GM18861 (cell line): ENCODE results near the gene RAPGEF1.
"Not testable (repeated sequence)": the region's sequence is repeated elsewhere in the genome, so short reads cannot be mapped to it uniquely, and the experiment has no call there.

Experiments
- ATAC-seq: cut with Tn5 transposase; IDR thresholded peaks from one replicate; pipeline ENCODE4 v1.9.1; 2021; ENCODE audit not compliant: unreplicated experiment

RAPGEF1 gene, protein sequence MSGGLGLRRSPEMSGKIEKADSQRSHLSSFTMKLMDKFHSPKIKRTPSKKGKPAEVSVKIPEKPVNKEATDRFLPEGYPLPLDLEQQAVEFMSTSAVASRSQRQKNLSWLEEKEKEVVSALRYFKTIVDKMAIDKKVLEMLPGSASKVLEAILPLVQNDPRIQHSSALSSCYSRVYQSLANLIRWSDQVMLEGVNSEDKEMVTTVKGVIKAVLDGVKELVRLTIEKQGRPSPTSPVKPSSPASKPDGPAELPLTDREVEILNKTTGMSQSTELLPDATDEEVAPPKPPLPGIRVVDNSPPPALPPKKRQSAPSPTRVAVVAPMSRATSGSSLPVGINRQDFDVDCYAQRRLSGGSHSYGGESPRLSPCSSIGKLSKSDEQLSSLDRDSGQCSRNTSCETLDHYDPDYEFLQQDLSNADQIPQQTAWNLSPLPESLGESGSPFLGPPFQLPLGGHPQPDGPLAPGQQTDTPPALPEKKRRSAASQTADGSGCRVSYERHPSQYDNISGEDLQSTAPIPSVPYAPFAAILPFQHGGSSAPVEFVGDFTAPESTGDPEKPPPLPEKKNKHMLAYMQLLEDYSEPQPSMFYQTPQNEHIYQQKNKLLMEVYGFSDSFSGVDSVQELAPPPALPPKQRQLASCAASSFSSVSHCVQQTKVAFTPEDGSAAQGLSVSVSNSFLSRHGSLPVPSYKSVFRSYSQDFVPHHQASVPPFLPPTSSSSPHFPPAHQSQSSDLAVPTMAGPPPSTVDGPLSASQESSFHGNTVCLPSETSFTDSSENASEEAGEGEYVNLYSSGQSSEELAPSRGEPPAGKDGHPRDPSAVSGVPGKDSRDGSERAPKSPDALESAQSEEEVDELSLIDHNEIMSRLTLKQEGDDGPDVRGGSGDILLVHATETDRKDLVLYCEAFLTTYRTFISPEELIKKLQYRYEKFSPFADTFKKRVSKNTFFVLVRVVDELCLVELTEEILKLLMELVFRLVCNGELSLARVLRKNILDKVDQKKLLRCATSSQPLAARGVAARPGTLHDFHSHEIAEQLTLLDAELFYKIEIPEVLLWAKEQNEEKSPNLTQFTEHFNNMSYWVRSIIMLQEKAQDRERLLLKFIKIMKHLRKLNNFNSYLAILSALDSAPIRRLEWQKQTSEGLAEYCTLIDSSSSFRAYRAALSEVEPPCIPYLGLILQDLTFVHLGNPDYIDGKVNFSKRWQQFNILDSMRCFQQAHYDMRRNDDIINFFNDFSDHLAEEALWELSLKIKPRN (N-terminal part only)

GRCh38 chr9:131739959-131740648, at the start of gene RAPGEF1:
RAPGEF1 (minus strand) TSS chr9:131740076; CDS start chr9:131739830, 246 bp downstream.
- peak; percentile 28 for ATAC-seq

DNA sequence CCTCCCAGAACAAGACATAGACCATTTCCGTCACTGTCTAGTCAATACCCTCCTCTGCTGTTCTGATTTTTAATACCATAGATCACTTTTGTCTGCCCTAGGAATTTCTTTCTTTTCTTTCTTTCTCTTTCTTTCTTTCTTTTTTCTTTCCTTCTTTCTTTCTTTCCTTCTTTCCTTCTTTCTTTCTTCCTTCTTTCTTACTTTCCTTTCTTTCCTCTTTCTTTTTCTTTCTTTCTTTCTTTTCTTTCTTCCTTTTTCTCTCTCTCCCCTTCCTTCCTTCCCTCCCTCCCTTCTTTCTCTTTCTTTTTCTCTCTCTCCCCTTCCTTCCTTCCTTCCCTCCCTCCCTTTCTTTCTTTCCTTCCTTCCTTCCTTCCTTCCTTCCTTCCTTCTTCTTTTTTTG, 49.0 kb upstream of the RAPGEF1 start:
- ATAC-seq, result no peak

GRCh38 chr9:131787838-131788237, 48.0 kb upstream of the RAPGEF1 start:
- no peak for ATAC-seq

DNA sequence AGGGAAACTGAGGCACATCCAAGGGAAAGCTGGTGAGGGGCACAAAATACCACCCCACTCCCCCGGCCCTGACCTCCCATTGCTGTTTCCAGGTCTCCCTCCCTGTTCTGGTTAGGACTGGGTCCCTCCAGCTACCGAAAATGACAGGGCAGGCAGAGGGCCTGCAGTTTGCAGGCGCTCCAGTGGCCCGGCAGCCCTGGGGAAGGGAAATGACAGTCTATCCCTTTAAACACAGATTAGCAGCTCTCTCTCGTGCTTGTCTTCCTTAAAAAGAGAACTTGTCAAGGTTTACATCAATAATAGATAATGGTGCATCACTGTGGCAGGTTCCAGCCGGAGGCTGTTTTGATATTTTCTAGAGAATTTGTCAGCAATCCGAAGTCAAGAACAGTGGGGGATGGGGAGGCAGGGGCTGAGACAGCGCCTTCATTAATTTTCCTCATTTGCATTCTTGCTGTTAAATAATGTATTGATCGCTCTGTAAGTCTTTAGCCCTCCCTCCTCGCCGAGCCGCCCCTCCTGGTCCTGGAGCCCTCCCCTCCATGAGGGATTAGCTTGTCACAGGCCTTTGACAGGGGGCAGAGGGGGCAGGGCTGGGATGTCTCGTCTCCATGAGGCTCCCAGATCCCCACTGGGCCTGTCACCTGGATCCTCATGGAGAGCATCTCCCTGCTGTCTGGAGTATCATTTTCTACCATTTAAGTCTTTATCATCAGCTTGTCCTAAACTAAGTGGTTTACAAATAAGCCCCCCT, 45.0 kb upstream of the RAPGEF1 start:
- no peak for ATAC-seq

DNA sequence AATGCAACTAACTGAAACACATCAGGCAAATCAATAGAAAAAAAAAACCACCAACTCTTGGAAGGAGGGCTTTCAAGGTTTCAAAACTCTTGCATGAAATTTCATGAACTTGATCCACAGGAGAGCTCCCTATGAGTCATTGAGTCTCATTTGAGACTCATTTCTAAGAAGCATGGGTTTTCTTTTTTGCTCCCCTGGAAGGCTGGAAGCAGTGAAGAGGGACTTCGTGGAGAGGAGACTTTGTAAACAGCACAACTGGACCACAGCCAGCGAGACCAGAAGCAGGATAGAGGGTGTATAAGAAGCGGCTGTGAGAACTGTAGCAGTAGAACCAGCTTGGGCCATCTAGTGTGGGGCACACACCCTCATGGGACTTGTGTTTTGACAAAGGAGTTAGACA, 41.2 kb upstream of the RAPGEF1 start:
- no peak for ATAC-seq

GRCh38 chr9:131776473-131776872, 36.6 kb upstream of the RAPGEF1 start:
- ATAC-seq, result no peak

DNA sequence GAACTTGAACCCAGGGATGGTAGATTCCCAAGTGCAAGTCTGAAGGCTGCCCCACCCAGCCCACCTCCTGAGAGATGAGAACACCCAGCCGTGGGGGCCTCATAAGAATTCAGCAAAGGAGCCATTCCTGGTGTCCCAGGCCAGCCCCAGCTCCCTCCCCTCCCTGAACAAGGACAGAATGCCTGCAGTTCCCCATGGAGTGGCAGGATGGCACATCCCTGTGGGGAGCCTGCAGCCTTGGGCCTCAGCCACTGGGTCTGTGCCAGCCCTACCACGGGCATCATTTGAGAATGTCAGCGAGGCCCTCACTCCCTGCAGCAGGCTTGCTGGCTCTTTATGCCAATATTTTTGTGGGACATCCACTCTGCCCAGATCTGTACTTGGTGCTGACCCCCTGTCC, 36.2 kb upstream of the RAPGEF1 start:
- no peak for ATAC-seq

- ATAC-seq, result no peak
Observed at GRCh38 chr9:131774636-131775035, 34.8 kb upstream of the RAPGEF1 start.

DNA sequence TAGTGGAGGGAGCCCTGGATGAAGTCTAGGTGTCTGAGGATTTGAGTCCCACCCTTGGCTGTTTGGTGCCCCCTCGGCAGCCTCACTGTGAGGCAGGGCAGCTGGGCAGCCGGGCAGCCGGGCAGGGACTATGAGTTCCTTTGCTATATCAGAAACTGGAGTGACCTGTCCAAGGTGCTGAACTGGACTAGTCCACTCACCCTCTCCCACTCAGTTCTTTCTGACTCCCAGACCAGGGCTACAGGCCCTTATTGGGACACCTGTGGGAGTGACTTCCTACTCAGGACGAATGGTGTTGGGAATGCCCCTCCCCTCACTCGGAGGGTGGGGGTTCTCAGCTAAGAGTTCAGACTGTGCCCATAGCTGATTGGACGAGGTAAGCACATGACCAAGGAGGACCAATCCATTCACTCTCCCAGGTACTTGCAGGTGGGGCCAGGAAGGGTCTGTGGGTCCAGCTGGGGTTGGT, 34.1 kb upstream of the RAPGEF1 start:
- no peak for ATAC-seq

DNA sequence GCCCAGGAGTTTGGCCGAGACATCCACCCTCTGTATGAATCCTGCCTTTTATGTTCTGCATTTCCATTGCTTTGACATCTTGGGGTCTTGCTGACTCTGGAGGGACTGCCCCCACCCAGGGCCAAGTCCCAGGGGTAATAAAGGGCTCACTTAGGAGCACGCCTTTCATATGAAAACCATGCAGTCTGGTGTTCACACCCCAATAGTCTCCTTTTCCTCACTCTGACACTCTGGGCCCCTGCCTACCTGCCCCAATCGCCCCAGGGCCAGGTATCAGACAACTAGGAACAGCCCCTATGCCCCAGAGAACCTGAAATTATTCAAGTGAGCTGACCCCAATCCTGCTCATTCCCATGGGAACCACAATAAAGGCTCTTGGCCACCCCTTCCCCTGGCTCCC, 33.1 kb upstream of the RAPGEF1 start:
- ATAC-seq, result no peak

DNA sequence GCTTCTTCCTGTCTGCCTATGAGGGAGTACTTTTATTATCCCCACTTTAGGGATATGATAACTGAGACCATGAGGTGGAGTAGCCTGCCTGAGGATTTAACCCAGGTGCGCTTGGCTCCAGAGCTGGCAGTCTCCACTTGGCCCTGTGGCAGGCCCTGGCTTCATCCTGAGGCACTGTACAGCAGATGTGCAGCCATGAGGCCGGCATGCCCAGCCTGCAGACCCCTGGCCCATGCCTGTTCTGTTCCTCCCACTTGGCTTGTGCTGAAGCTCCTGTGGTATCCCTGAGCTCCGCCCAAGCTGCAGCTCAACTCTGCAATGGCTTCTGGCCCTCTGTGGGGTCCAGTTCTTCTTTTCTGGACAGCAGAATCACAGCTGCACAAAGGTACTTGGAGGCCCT, 31.8 kb upstream of the RAPGEF1 start:
- no peak for ATAC-seq

GRCh38 chr9:131769361-131769760, 29.5 kb upstream of the RAPGEF1 start:
- no peak for ATAC-seq

DNA sequence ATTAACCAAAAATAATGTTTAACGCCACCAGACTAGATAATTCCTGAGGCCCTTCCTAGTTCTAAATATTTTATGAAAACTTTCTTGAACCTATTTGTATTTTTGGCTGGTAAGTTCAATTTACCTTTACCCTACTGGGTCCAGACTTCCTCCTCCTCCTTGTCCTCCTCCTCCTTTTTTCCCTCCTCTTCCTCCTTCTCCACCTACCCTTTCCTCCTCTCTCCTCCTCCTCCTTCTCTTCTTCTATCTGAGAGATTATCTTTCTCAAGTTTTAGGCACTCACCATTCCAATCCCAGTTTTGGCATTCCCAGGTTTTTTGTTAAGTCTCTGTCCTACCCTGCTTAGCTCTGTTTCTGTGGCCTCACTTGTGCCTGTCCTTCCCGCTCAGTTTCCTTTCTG, 24.7 kb upstream of the RAPGEF1 start:
- no peak for ATAC-seq

- ATAC-seq, result no peak
Observed at GRCh38 chr9:131762356-131762932, 22.6 kb upstream of the RAPGEF1 start.

DNA sequence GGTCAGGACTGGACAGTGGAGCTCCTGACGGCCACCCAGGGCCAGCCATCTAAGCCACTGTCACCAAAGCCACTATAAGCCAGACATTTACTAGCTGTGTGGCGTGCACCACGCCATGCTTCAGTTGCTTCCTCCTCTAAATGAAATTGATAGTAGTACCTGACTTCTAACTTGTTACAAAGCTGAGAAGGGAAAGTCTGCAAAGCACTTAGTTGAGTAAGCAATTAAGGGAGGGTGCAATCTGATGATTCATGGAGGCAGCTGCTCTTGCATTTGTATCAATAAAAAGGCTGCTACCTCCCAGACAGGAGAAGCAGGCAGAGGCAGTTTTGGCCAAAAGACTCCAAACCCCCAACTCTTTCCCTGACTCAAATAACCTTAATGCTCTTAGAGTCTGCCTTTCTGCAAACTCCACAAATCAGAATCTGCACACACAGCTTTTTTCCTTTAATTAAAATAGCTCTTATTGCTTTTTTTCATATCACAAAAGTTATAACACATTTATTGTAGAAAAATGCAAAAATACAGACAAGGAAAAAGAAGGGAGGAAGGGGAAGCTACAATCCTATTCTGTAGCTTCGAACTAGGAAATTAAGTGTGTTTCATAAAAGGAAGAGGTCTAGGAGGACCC, 19.3 kb upstream of the RAPGEF1 start:
- ATAC-seq, result no peak

DNA sequence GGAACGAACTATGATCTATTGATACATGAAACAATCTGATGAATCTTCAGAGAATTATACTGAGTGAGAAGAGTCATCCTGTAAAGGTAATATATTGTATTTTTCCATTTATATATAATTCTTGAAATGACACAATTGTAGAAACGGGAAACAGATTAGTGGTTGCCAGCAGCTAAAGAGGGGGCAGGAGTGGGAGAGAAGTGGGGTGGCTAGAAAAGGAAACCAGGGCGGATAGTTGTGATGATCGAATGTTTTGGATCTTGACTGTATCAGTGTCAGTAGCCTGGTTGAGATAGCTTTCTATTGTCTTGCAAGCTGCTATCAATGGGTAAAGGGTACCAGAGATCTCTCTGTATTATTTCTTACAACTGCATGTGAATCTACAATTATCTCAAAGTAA, 17.7 kb upstream of the RAPGEF1 start:
- ATAC-seq, result no peak

DNA sequence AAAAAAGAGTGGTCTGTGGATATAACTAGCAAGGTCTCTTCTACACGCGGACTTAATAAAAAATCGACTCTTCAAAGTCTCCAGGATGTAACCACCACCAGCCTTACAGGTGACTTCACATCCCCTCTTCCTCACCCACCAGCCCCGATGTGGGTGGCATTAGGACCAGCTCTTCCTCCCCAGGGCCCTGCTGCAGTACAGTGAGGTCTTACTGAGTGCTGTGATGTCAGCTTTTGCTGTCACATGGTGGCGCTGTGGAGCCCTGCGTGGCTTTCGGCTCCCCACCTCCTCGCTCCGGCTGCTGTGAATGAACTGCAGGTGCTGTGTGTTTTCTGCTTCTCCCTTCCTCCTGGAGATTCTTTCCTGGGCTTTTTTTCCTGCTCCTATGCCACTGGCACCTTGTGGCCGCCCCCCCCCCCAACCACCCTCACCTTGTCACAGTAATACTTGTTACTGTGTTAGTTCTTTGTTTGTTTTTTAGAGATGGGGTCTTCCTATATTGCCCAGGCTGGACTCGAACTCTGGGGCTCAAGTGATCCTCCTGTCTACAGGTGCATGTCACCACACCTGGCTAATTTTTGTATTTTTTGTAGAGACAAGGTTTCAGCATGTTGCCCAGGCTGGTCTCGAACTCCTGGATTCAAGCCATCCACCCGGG, 15.8 kb upstream of the RAPGEF1 start:
- ATAC-seq, result no peak

GRCh38 chr9:131754846-131755245, 15.0 kb upstream of the RAPGEF1 start:
- no peak for ATAC-seq

DNA sequence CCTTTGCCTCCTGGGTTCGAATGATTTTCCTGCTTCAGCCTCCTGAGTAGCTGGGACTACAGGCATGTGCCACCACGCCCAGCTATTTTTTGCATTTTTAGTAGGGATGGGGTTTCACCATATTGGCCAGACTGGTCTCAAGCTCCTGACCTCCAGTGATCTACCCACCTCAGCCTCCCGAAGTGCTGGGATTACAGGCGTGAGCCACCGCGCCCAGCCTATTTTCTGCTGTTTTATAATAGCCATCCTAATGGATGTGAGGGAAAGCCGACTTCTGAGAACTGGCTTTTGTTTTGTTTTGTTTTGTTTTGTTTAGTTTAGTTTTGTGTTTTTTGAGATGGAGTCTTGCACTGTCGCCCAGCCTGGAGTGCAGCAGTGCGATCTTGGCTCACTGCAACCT, 13.9 kb upstream of the RAPGEF1 start:
- ATAC-seq, result not testable (repeated sequence)
